Measurements from ENCODE around the gene GUCA1C. TPM values are rescaled to one million over a fixed set of nuclear protein-coding genes. Genes with fewer than 3 reads are reported as not detected.

Gene GUCA1C
- total and polyA plus RNA-seq, 2 of the 8 experiments (the other 6 are each of a cell fraction or from before 2014, with no cell fraction given): not detected

- TF ChIP-seq CHD7 (IDR thresholded peaks at IDR 0.05; ENCODE audit: insufficient replicate concordance, low read length) (no peak), EGR1 (IDR thresholded peaks at IDR 0.05; ENCODE audit: borderline replicate concordance, low read depth, low read length) (no peak), ATF3 (IDR thresholded peaks at IDR 0.05; ENCODE audit: insufficient read depth, low read depth, low read length) (no peak), SIX5 (IDR thresholded peaks at IDR 0.05; ENCODE audit: low read depth, low read length) (no peak), RFX5 (IDR thresholded peaks at IDR 0.05; ENCODE audit: borderline replicate concordance, low read depth, low read length) (no peak), MAX (IDR thresholded peaks at IDR 0.05) (no peak), NRF1 (IDR thresholded peaks at IDR 0.05; ENCODE audit: low read depth, low read length) (no peak), TAF7 (optimal IDR thresholded peaks at IDR 0.05; ENCODE audit: borderline replicate concordance, low read depth, low read length) (no peak), SP4 (IDR thresholded peaks at IDR 0.05; ENCODE audit: low read length) (no peak), GABPA (IDR thresholded peaks at IDR 0.05; ENCODE audit: borderline replicate concordance, insufficient read depth, low read length) (no peak)
Observed at GRCh38 chr3:108891833-108892232, 61.8 kb downstream of the GUCA1C start (continued).
